ENCODE measurements around the gene STX16.

DNA sequence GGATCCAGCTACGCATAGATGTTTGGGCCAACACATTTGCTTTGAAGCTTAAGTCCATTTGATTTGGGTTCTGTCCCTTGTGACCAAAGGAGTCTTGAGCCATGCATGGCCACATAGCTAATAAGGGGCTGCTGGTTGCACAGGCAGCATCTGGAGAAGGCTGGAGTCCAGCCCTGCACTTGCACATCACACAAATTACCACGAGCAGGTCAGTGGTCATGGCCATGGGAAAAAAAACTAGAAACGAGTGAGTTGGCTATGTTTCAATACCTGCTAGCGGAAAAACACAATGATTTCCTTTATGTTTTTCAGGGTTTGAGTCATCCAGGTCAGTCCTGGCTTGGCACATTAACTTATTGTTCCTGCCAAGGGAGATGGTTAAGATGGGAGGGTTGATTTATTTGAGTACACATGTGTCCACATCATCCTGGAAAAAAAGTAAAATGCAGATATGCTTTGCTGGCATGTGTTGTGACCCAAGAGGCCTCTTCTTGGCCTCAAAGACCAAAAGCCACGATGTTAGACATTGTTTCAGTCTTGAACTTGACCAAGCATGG lies 5.6 kb upstream of the STX16 start:
- TF ChIP-seq, protein P1, sequence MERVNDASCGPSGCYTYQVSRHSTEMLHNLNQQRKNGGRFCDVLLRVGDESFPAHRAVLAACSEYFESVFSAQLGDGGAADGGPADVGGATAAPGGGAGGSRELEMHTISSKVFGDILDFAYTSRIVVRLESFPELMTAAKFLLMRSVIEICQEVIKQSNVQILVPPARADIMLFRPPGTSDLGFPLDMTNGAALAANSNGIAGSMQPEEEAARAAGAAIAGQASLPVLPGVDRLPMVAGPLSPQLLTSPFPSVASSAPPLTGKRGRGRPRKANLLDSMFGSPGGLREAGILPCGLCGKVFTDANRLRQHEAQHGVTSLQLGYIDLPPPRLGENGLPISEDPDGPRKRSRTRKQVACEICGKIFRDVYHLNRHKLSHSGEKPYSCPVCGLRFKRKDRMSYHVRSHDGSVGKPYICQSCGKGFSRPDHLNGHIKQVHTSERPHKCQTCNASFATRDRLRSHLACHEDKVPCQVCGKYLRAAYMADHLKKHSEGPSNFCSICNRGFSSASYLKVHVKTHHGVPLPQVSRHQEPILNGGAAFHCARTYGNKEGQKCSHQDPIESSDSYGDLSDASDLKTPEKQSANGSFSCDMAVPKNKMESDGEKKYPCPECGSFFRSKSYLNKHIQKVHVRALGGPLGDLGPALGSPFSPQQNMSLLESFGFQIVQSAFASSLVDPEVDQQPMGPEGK (CRISPR knock-in tag; IDR thresholded peaks at IDR 0.05; ENCODE audit: borderline replicate concordance) = no peak
- TF ChIP-seq ZFP30 (CRISPR knock-in tag; IDR thresholded peaks at IDR 0.05) (no peak), ZNF70 (CRISPR knock-in tag; IDR thresholded peaks at IDR 0.05) (no peak), GLIS3 (CRISPR knock-in tag; IDR thresholded peaks at IDR 0.05) (no peak)
- TF ChIP-seq, protein P2, sequence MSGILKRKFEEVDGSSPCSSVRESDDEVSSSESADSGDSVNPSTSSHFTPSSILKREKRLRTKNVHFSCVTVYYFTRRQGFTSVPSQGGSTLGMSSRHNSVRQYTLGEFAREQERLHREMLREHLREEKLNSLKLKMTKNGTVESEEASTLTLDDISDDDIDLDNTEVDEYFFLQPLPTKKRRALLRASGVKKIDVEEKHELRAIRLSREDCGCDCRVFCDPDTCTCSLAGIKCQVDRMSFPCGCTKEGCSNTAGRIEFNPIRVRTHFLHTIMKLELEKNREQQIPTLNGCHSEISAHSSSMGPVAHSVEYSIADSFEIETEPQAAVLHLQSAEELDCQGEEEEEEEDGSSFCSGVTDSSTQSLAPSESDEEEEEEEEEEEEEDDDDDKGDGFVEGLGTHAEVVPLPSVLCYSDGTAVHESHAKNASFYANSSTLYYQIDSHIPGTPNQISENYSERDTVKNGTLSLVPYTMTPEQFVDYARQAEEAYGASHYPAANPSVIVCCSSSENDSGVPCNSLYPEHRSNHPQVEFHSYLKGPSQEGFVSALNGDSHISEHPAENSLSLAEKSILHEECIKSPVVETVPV (CRISPR knock-in tag; IDR thresholded peaks at IDR 0.05) = no peak

All from SK-N-SH treated with all-trans-retinoic acid at 6 μM for 48 hours (cell line).